Muscle layer of duodenum (tissue), 2 donors: ENCODE measurements around the gene KIF17.

Experiments used
- H3K27ac ChIP-seq: one replicate; pipeline ENCODE4 v1.7.0; 2013; ENCODE audit warnings: mild to moderate bottlenecking, low read length
- H3K27me3 ChIP-seq: one replicate; pipeline ENCODE4 v1.7.0; 2013; ENCODE audit warnings: low read depth, mild to moderate bottlenecking, control low read depth, low read length
- H3K36me3 ChIP-seq, 2 donors: one replicate each; pipeline ENCODE4 v1.7.0; 2013; ENCODE audit warnings: low read length in 2 of 2, control low read depth in 1 of 2, mild to moderate bottlenecking in 1 of 2; ENCODE audit not compliant: insufficient read depth in 2 of 2, control insufficient read depth in 1 of 2
- H3K4me1 ChIP-seq, 2 donors: one replicate each; pipeline ENCODE4 v1.7.0; 2013; ENCODE audit warnings: low read length in 2 of 2, mild to moderate bottlenecking in 2 of 2, control low read depth in 1 of 2, moderate library complexity in 1 of 2; ENCODE audit not compliant: insufficient read depth in 2 of 2, control insufficient read depth in 1 of 2
- H3K4me3 ChIP-seq, 2 donors: one replicate each; pipeline ENCODE4 v1.7.0; 2013; ENCODE audit warnings: low read length in 2 of 2, low read depth in 1 of 2, mild to moderate bottlenecking in 1 of 2
- H3K9me3 ChIP-seq, 2 donors: one replicate each; pipeline ENCODE4 v1.7.0; 2013; ENCODE audit warnings: low read length in 2 of 2, control low read depth in 1 of 2, mild to moderate bottlenecking in 1 of 2; ENCODE audit not compliant: control insufficient read depth in 1 of 2
- donor health status: healthy.

The KIF17 gene

GRCh38 chr1:20626524-20626923 lies 91.3 kb downstream of the KIF17 start:
- no peak overlapping the region for H3K27ac ChIP-seq
- H3K36me3 ChIP-seq = no peaks in the 10 kb centered on the region
- no peaks in the 10 kb centered on the region for H3K4me1 ChIP-seq
- H3K27me3 ChIP-seq = no peaks in the 10 kb centered on the region
- H3K9me3 ChIP-seq = no peaks in the 10 kb centered on the region
- H3K4me3 ChIP-seq = no peak overlapping the region

GRCh38 chr1:20626098-20626427 lies 91.7 kb downstream of the KIF17 start:
- no peak overlapping the region for H3K27ac ChIP-seq
- H3K4me1 ChIP-seq = no peaks in the 10 kb centered on the region
- no peak overlapping the region for H3K4me3 ChIP-seq
- no peaks in the 10 kb centered on the region for H3K36me3 ChIP-seq
- H3K27me3 ChIP-seq = no peaks in the 10 kb centered on the region
- H3K9me3 ChIP-seq = no peaks in the 10 kb centered on the region

GRCh38 chr1:20625176-20626097 lies 92.4 kb downstream of the KIF17 start:
- Histone ChIP-seq H3K27ac (no peak overlapping the region), H3K9me3 (no peaks in the 10 kb centered on the region), H3K27me3 (no peaks in the 10 kb centered on the region), H3K36me3 (no peaks in the 10 kb centered on the region), H3K4me1 (no peaks in the 10 kb centered on the region), H3K4me3 (no peak overlapping the region)

- Histone ChIP-seq H3K4me3 (no peak overlapping the region), H3K27ac (no peak overlapping the region), H3K27me3 (no peaks in the 10 kb centered on the region), H3K36me3 (no peaks in the 10 kb centered on the region), H3K4me1 (no peaks in the 10 kb centered on the region), H3K9me3 (no peaks in the 10 kb centered on the region)
Measured at GRCh38 chr1:20624709-20625108, 93.1 kb downstream of the KIF17 start.

- H3K9me3 ChIP-seq = no peaks in the 10 kb centered on the region
- H3K36me3 ChIP-seq = no peaks in the 10 kb centered on the region
- H3K27me3 ChIP-seq = no peaks in the 10 kb centered on the region
- H3K4me3 ChIP-seq = no peak overlapping the region
- no peak overlapping the region for H3K27ac ChIP-seq
- peaks cover 5 to 7% of the 10 kb centered on the region in 2 donors for H3K4me1 ChIP-seq
Measured at GRCh38 chr1:20621012-20621411, 96.8 kb downstream of the KIF17 start.

GRCh38 chr1:20619999-20620398 lies 97.8 kb downstream of the KIF17 start:
- Histone ChIP-seq H3K36me3 (no peaks in the 10 kb centered on the region), H3K27me3 (no peaks in the 10 kb centered on the region), H3K4me1 (peaks cover 5 to 9% of the 10 kb centered on the region in 2 donors), H3K4me3 (no peak overlapping the region), H3K27ac (no peak overlapping the region), H3K9me3 (no peaks in the 10 kb centered on the region)

- no peaks in the 10 kb centered on the region for H3K27me3 ChIP-seq
- H3K9me3 ChIP-seq = no peaks in the 10 kb centered on the region
- peaks cover 6 to 13% of the 10 kb centered on the region in 2 donors for H3K4me1 ChIP-seq
- no peak overlapping the region for H3K4me3 ChIP-seq
- H3K27ac ChIP-seq = no peak overlapping the region
- peaks cover 0 to under 1% of the 10 kb centered on the region in 2 donors for H3K36me3 ChIP-seq
Measured at GRCh38 chr1:20618550-20618949, 99.3 kb downstream of the KIF17 start.

GRCh38 chr1:20616847-20617487 lies 100.8 kb downstream of the KIF17 start:
- Histone ChIP-seq H3K4me3 (peak overlapping the region in 1 of 2 donors; percentile 11), H3K27ac (no peak overlapping the region), H3K27me3 (no peaks in the 10 kb centered on the region), H3K4me1 (peaks cover 9 to 13% of the 10 kb centered on the region in 2 donors), H3K36me3 (peaks cover 0 to 3% of the 10 kb centered on the region in 2 donors), H3K9me3 (no peaks in the 10 kb centered on the region)

- Histone ChIP-seq H3K27me3 (no peaks in the 10 kb centered on the region), H3K4me1 (peaks cover 9 to 13% of the 10 kb centered on the region in 2 donors), H3K4me3 (peak overlapping the region in 1 of 2 donors; percentile 11), H3K9me3 (no peaks in the 10 kb centered on the region), H3K36me3 (peaks cover 0 to 3% of the 10 kb centered on the region in 2 donors), H3K27ac (no peak overlapping the region)
Measured at GRCh38 chr1:20615946-20616846, 101.6 kb downstream of the KIF17 start.

- no peaks in the 10 kb centered on the region for H3K9me3 ChIP-seq
- H3K27ac ChIP-seq = no peak overlapping the region
- H3K4me3 ChIP-seq = no peak overlapping the region
- peaks cover 9 to 13% of the 10 kb centered on the region in 2 donors for H3K4me1 ChIP-seq
- no peaks in the 10 kb centered on the region for H3K27me3 ChIP-seq
- peaks cover 0 to 3% of the 10 kb centered on the region in 2 donors for H3K36me3 ChIP-seq
Measured at GRCh38 chr1:20614131-20614579, 103.7 kb downstream of the KIF17 start.
